GM12864 (cell line): ENCODE measurements around the gene ZNF547.

ENCODE experiments used
- DNase-seq: peaks from one replicate; pipeline ENCODE4 v3.0.0-alpha.2; 2011; ENCODE audit warnings: low read depth
- H3K4me3 ChIP-seq: 2 replicates; pipeline ENCODE4 v1.5.1; 2011; ENCODE audit warnings: mild to moderate bottlenecking, low read depth, low read length, control low read depth
- CTCF ChIP-seq: IDR thresholded peaks from 2 replicates; pipeline ENCODE4 v1.5.1; 2011; ENCODE audit warnings: low read depth, mild to moderate bottlenecking, moderate library complexity, low read length, control low read depth, inconsistent platforms; ENCODE audit errors: missing control alignments

Gene ZNF547

DNA sequence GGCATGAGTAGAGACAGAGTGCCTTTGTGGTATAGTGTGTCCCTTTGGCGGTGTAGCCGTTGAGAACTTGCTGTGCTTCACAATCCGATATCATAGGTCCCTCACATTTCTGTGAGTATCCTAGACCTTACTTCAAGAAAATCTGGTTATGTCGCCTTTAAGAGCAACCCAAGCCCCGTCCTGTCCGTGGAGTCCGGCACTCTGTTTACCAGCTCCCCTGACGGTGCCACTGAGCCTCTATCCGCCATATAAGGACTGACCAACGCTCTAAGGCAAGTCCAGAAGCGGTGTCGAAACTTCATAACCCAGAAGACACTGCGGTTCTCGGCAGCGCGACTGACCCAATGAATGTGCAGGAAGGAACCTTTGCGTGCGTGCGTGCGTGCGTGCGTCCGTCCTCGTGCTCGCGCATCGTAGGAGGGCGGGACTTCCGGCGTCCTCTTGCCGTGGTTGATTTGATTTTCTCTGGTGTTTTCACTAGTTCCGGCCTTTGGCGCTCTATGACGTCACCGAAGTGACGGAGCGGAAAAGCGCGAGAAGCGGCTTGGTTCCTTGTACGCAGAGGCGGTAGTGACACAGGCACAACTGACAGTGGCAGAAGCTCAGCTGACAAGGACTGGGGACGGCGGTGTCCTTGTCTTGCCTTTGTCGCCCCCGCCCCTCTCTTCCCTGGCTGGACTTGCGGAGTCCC is at the start of gene ZNF547, which contains the start of gene TRAPPC2B:
ZNF547 (plus strand) TSS at position 555 of the 691 bp plus-strand sequence. CDS start 5,005 bp downstream, outside the sequence.
TRAPPC2B (plus strand) TSS at position 555 of the 691 bp plus-strand sequence. CDS start 1,283 bp downstream, outside the sequence.
- DNase-seq = peak; percentile 99
- no peak for TF ChIP-seq CTCF
- peak within 1 kb of the TSS; percentile 65 for H3K4me3 ChIP-seq

DNA sequence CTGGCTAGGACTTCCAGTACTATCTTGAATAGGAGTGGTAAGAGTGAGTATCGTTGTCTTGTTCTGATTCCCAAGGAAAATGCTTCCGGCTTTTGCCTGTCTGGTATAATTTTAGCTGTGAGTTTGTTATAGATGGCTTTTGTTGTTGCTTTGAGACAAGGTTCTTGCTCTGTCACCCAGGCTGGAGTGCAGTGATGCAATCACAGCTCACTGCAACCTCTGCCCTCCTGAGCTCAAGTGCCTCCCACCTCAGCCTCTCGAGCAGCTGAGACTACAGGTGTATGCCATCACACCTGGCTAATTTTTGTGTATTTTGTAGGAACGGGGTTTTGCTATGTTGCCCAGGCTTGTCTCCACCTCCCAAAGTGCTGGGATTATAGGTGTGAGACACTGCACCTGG is 49.2 kb upstream of the ZNF547 start:
- TF ChIP-seq CTCF = no peak
- DNase-seq = no peak
- H3K4me3 ChIP-seq = no peak overlapping the region

- TF ChIP-seq CTCF = no peak
- DNase-seq = no peak
- no peak overlapping the region for H3K4me3 ChIP-seq
These were observed 45.8 kb upstream of the ZNF547 start for GRCh38 chr19:57317503-57317902.

DNA sequence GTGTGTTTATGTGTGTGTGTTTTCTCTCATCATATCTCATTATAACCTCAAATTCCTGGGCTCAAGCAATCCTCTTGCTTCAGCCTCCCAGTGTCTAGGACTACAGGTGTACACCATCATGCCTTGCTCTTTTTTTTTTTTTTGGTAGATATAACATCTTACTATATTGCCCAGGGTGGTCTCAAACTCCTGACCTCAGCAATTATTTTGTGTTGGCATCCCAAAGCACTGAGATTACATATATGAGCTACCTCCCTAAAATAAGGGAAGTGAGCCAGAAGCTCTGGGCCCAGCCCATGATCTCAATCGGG is 43.5 kb upstream of the ZNF547 start:
- peak overlapping the region; percentile 83 for H3K4me3 ChIP-seq
- TF ChIP-seq CTCF = no peak
- DNase-seq = no peak

- peak; percentile 45 for TF ChIP-seq CTCF
- peak; percentile 87 for DNase-seq
- H3K4me3 ChIP-seq = peak within 1 kb of the TSS; percentile 83
These were observed 42.9 kb upstream of the ZNF547 start, which contains the start of gene ZNF543 for GRCh38 chr19:57320180-57321084. Gene ZNF543 (plus strand): TSS chr19:57320472. CDS start chr19:57320854, 382 bp downstream.

DNA sequence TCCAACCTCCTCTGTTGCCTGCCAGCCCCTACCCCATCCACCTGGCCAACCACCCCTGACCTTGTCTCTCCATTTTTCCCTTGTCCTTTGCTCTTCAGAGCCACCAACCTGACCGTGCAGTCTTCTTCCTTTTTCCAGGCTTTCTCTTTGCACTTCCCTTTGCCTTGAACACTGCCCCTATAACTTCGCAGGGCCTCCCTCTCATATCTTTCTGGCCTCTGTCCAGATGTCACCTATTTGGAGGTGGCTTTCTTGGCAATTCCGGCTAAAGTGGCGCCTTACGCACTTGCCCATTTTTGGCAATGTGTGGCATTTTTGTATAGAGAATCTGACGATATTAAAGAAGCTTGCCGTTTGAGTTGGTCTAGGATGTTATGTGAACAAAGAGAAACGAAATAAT is 42.2 kb upstream of the ZNF547 start:
- peak overlapping the region; percentile 83 for H3K4me3 ChIP-seq
- no peak for DNase-seq
- no peak for TF ChIP-seq CTCF
